GM19035 (cell line): ENCODE data around the gene SNX3.
"Not testable (repeated sequence)": the region's sequence is repeated elsewhere in the genome, so short reads cannot be mapped to it uniquely, and the experiment has no call there.

Experiments used
- ATAC-seq: cut with Tn5 transposase; IDR thresholded peaks from one replicate; pipeline ENCODE4 v1.9.1; 2021; ENCODE audit not compliant: unreplicated experiment

The SNX3 gene

DNA sequence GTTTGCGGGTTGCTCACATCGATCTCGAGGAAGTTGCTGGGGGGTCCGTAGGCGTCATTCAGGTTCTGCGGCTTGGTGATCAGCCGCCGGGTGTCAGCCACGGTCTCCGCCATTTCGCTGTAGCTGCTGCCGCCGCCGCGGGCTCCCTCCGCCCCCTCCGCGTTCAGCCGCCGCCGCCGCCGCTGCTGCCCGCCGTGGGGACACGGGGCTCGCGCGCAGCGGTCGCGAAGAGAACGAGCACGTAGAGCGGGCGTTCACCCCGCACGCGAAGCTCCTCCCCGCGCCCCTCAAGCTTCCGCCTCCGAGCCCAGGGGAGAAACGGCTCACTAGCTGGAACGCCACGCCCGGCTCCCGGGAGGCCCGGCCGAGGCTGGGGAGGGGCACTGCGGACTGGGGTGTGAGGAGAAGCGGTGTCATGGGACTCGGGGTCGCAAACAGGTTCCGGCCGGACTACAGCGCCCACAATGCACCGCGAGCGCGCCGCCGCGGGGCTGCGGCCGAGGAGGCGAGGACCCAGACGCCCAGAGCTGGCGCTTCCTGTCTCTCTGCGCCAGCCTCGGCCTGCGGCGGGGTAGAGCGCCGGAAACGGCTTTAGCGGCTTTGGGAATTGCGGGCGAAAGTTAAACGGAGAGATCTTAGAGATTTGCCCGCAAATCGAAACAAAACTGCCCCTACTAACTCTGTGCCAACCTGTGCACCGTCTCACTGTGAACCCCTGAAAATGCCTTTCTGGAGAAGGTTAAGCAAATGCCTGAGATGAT lies at the start of gene SNX3:
SNX3 (minus strand) TSS at position 232 of the 761 bp plus-strand sequence; CDS start at position 113, 119 bp downstream.
- ATAC-seq = peak; percentile 84

- ATAC-seq = no peak
Observed at GRCh38 chr6:108309844-108310243, 49.0 kb upstream of the SNX3 start.

- not testable (repeated sequence) for ATAC-seq
Observed at GRCh38 chr6:108308641-108309040, 47.8 kb upstream of the SNX3 start.

- ATAC-seq = no peak
Observed at GRCh38 chr6:108304646-108305045, 43.8 kb upstream of the SNX3 start.

GRCh38 chr6:108302386-108302785 lies 41.5 kb upstream of the SNX3 start:
- no peak for ATAC-seq

GRCh38 chr6:108295676-108296075 lies 34.8 kb upstream of the SNX3 start:
- ATAC-seq = no peak

GRCh38 chr6:108294727-108295625 lies 34.1 kb upstream of the SNX3 start, which contains the start of gene AFG1L:
Gene AFG1L (plus strand): TSS chr6:108295054. CDS start chr6:108295080, 26 bp downstream.
- ATAC-seq = peak; percentile 87

DNA sequence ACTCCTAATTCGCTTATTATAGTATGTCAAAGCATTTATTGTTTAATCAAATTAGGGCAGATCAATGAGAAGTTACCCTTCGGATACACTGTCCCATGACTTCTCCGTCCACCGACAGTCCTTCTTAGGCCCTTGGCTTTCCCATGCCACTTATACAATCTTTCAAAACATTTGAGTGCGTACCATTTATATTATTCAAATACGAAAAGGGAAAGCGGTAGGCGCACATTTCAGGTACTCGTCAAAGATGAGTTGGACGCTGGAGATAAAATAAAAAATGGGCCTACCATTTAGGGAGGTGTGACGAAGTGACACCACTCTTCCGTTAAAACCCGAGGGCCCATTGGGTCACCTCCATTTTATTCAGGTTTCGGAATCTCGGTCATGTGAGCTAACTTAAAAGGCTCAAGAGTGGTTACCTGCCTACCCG lies 33.5 kb upstream of the SNX3 start:
- peak; percentile 22 for ATAC-seq

DNA sequence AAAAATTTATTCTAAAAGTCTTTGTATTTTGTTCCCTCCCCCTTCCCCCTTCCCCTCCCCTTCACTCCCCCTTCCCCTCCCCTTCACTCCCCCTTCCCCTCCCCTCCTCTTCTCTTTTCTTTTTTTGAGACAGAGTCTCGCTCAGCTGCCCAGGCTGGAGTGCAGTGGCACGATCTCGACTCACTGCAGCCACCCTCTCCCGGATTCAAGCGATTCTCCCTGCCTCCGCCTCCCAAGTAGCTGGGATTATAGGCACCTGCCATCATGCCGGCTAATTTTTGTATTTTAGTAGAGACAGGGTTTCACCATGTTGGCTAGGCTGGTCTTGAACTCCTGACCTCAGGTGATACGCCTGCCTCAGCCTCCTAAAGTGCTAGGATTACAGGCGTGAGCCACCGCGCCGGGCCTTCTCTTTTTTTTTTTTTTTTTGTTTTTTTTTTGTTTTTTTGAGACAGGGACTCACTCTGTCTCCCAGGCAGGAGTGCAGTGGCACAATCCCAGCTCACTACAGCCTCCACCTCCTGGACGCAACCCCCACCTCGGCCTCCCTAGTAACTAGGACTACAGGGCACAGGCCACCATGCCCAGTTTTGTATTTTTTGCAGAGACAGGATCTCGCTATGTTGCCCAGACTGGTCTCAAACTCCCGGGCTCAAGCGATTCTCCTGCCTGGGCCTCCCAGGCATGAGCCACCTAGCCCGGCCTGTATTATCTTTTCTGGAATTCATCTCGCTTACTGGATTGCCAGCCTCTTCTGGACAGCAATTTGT lies 32.9 kb upstream of the SNX3 start:
- no peak for ATAC-seq

DNA sequence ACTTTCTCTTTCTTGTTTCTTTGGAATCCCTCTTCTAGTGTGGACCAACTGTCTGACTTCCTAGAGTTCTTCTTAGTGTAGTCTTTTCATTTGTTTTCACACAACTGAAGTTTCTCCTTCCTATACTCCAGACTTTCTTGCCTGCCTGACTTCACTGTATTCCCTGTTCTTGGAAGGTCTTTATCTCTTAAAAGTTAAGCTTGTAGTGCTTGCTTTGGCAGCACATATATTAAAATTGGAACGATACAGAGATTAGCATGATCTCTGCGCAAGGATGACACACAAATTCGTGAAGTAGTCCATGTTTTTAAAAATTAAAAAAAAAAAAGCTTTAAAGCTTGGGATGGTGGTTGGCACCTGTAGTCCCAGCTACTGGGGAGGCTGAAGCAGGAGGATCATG lies 31.7 kb upstream of the SNX3 start:
- not testable (repeated sequence) for ATAC-seq

DNA sequence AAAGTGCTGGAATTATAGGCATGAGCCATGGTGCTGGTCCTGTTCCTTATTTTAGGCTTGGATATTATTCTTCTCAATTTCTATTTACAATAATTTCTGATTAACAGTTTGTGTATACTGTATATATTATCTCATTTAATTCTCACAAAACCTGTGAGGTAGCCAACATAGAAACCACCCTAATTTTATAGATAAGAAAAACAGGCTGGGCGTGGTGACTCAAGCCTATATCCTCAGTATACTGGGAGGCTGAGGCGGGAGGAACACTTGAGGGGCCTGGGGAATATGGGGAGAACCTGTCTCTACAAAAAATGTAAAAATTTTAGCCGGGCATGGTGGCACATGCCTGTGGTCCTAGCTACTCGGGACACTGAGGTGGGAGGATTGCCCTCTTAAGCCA lies 30.3 kb upstream of the SNX3 start:
- no peak for ATAC-seq

DNA sequence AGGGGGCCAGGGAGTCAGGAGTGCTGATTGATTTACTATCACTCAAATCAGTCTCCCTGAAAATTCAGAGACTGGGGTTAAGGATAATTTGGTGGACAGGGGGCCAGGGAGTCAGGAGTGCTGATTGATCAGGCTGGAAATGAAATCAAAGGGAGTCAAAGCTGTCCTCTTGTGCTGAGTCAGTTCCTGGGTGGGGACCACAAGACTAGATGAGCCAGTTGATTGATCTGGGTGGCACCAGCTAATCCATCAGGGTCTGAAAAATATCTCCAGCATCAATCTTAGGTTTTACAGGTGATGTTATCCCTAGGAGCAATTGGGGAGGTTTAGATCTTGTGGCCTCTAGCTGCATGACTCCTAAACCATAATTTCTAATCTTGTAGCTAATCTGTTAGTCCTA lies 27.9 kb upstream of the SNX3 start:
- ATAC-seq = no peak

- no peak for ATAC-seq
Observed at GRCh38 chr6:108287373-108287772, 26.5 kb upstream of the SNX3 start.

DNA sequence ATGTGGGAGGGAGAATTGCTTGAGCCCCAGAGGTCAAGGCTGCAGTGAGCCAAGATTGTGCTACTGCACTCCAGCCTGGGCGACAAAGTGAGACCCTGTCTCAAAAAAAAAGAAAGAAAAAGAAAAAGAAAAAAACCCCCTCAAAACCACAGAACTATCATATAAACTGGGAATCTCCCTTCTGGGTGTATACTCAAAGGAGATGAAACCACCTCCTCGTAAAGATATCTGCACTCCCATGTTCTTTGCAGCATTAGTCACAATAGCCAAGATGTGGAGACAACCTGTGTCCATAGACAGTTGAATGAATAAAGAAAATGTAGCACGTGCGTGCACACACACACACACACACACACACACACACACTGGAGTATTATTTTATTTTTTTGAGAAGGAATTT lies 25.5 kb upstream of the SNX3 start:
- no peak for ATAC-seq

- ATAC-seq = no peak
Observed at GRCh38 chr6:108285381-108285780, 24.5 kb upstream of the SNX3 start.

- no peak for ATAC-seq
Observed at GRCh38 chr6:108277831-108278230, 17.0 kb upstream of the SNX3 start.

- ATAC-seq = no peak
Observed at GRCh38 chr6:108277295-108277694, 16.5 kb upstream of the SNX3 start.

DNA sequence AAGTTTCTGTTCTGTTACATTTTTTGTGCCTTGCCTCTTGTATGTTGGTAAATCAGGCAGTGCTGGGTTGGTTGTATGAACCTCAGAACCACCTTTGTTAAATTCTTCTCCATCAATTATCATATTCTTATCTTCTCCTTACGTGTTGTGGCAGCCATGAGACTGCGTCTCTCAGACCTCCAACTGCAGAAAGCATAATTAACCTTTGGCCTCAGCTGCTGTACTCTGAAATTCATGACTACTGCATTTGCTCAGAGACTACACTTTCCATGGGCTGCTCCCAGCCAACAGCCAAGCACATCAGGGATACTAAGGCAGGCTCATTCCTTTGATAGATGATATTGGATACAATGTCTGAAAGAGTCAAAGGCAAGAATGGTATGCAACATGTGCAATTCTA lies 15.1 kb upstream of the SNX3 start:
- no peak for ATAC-seq

- no peak for ATAC-seq
Observed at GRCh38 chr6:108274546-108274945, 13.7 kb upstream of the SNX3 start.

DNA sequence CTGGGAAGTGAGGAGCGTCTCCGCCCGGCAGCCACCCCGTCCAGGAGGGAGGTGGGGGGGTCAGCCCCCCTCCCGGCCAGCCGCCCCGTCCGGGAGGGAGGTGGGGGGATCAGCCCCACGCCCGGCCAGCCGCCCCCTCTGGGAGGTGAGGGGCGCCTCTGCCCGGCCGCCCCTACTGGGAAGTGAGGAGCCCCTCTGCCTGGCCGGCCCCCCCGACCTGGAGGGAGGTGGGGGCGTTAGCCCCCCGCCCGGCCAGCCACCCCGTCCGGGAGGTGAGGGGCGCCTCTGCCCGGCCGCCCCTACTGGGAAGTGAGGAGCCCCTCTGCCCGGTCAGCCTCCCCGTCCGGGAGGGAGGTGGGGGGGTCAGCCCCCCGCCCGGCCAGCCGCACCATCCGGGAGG lies 9.1 kb upstream of the SNX3 start:
- ATAC-seq = not testable (repeated sequence)

DNA sequence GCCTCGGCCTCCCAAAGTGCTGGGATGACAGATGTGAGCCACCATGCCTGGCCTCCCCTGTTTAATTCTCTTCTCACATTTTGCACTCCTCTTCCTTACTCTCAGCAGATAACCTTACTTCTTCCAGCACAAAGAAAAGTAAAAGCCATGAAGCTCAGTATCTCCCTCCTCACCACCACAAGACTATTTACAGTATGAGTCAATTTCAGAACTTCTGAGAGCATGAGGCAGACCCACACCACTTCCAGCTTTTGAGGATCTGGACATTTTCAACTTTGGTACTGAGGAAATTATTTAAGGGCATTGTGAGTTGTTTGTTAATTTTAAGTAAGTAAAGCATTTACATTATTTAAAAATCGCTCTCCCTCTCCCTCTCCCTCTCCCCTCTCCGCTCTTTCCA lies 8.0 kb upstream of the SNX3 start:
- ATAC-seq = no peak
